Tibial nerve (tissue), 4 donors: ENCODE results near the gene STUM.

Experiments
- CTCF ChIP-seq, 5 experiments: fragments of 200-600 bp in 3 of 5; fragments of 450-650 bp in 2 of 5; sonication (generic) in 3 of 5; IDR thresholded peaks; one replicate each; pipeline ENCODE4 v1.5.1; 2016 to 2019; ENCODE audit warnings: antibody characterized with exemption in 5 of 5, mild to moderate bottlenecking in 3 of 5, moderate library complexity in 2 of 5
- EP300 ChIP-seq, 2 donors: sonication (generic); formaldehyde crosslinking; IDR thresholded peaks; one replicate each; pipeline ENCODE4 v1.6.1; 2017; ENCODE audit warnings: antibody characterized with exemption in 2 of 2, mild to moderate bottlenecking in 1 of 2
- POLR2A ChIP-seq, 2 donors: fragments of 450-650 bp; IDR thresholded peaks; one replicate each; pipeline ENCODE4 v1.6.1; 2017; ENCODE audit warnings: antibody characterized with exemption in 2 of 2, mild to moderate bottlenecking in 2 of 2, moderate library complexity in 2 of 2

GRCh38 chr1:226506921-226507320 is 41.6 kb upstream of the STUM start:
- no peak for TF ChIP-seq CTCF (IDR thresholded peaks at IDR 0.05)
- no peak for TF ChIP-seq POLR2A (IDR thresholded peaks at IDR 0.05)
- no peak for TF ChIP-seq EP300 (IDR thresholded peaks at IDR 0.05)
